ENCODE results near the gene KLHL22. TPM values are rescaled to one million over a fixed set of nuclear protein-coding genes. Genes with fewer than 3 reads are reported as not detected.

Gene KLHL22
- total RNA-seq, 2 experiments from 2014 or later: 24.1 to 27.7 TPM

DNA sequence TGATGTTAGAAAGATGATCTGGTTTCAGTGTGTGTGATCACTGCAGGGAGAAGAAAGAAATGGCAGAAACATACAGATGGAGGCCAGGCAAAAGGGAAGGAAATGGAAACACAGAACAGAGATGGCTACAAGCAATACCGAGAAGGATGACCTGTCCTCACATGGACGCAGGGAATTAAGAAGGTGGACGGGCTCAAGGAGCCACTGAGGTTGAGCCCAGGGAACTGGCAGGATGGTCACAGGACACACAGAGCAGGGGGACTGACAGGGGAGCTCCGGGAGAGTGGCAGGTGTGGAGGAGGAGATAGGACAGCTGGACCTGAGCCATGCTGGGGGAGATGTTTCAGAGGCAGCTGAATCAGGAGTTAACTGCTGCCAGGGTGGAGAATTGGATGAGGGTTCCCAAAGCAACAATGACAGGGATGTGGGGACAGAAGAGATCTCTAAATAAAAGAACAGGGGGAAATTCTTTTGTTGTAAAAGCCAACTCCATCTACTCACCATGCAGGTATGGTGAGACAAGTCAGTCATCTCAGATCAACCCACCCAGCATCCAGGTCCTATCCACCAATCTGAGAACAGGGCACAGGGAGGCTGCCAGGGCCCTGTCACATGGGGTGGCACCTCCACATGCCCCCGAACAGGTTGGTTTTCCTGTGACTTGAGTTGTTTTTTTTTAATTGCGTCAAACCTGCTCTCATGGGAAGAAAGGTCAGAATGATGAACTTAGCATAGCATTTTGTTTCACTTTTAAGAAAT is 26.3 kb downstream of the KLHL22 start:
- TF ChIP-seq, protein P1, sequence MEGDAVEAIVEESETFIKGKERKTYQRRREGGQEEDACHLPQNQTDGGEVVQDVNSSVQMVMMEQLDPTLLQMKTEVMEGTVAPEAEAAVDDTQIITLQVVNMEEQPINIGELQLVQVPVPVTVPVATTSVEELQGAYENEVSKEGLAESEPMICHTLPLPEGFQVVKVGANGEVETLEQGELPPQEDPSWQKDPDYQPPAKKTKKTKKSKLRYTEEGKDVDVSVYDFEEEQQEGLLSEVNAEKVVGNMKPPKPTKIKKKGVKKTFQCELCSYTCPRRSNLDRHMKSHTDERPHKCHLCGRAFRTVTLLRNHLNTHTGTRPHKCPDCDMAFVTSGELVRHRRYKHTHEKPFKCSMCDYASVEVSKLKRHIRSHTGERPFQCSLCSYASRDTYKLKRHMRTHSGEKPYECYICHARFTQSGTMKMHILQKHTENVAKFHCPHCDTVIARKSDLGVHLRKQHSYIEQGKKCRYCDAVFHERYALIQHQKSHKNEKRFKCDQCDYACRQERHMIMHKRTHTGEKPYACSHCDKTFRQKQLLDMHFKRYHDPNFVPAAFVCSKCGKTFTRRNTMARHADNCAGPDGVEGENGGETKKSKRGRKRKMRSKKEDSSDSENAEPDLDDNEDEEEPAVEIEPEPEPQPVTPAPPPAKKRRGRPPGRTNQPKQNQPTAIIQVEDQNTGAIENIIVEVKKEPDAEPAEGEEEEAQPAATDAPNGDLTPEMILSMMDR (IDR thresholded peaks at IDR 0.05): no peak
- peaks cover 48% of the 10 kb centered on the region for H3K4me1 Mint-ChIP-seq (ENCODE audit: low read depth)
- intact Hi-C loops (cut with DNase I, micrococcal nuclease): no loop called here
- no peak overlapping the region for H3K27ac ChIP-seq (ENCODE audit: low read depth in 1 of 2, low read length in 2 of 2)
- no peaks in the 10 kb centered on the region for H3K27me3 ChIP-seq (ENCODE audit: control insufficient read depth in 1 of 2, insufficient read depth in 2 of 2, low read length in 2 of 2)
- peak overlapping the region; percentile 74 for H3K27ac Mint-ChIP-seq
- peaks cover 36% of the 10 kb centered on the region for H3K36me3 Mint-ChIP-seq (ENCODE audit: low read depth)
- ChIA-PET POLR2A (interaction anchor here (1.1 kb wide), 1 partner anchor 26 kb away, joined by 4 read pairs; no protein-coding TSS in a partner anchor), CTCF (interaction anchor here (0.6 to 1.0 kb wide), 2 partner anchors 13 to 51 kb away, joined by 3 read pairs; no protein-coding TSS in a partner anchor)
- peaks cover 16% of the 10 kb centered on the region for H3K36me3 ChIP-seq (ENCODE audit: insufficient read depth, low read length)
- no peak overlapping the region for H3K4me3 ChIP-seq (ENCODE audit: low read length)
- ATAC-seq (ENCODE audit: poor library complexity) (peak; percentile 37), DNase-seq (peak in 1 of 14 experiments; percentile 54)
- no peaks in the 10 kb centered on the region for H3K9me3 Mint-ChIP-seq
- peaks cover 54% of the 10 kb centered on the region for H3K4me1 ChIP-seq (ENCODE audit: insufficient read depth, low read length)
- H3K9me3 ChIP-seq (ENCODE audit: control insufficient read depth in 1 of 2, insufficient read depth in 1 of 2, low read length in 2 of 2): no peaks in the 10 kb centered on the region
- no peak overlapping the region for H3K4me3 Mint-ChIP-seq
- no peaks in the 10 kb centered on the region for H3K27me3 Mint-ChIP-seq

DNA sequence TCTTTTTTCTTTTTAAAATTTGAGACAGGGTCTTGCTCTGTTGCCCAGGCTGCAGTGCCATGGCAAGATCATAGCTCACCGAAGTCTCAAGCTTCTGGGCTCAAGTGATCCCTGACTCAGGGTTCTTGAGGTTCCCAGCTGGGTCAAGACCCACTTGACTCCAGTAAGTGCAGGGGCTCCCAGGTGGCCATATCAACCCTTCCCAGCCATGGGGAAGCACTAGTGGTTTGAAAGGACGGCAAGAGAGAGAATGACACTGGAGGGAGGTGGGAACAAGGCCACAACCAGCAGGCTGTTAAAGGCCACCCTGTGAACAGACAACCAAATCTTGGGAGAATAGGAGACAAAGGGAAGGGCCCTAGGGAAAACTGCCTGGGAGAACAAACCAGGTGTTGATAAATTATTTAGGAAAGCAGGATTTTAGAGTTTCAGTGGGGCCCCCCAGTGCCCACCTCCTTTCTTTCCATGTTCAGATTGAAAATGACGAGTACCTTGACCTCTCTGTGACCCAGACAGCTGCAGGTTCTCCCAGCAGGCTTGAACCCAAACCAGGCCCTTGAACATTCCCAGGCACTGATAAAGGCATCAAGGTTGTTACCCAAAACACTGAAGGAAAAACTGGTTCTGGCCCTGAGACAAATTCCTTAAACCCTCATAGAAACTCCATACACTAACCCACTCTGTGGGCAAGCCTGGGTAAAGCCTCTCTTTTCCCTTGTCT is 28.8 kb downstream of the KLHL22 start:
- Mint-ChIP-seq H3K4me3 (no peak overlapping the region), H3K4me1 (ENCODE audit: low read depth) (peaks cover 60% of the 10 kb centered on the region), H3K27me3 (no peaks in the 10 kb centered on the region), H3K36me3 (ENCODE audit: low read depth) (peaks cover 39% of the 10 kb centered on the region), H3K9me3 (no peaks in the 10 kb centered on the region), H3K27ac (peak overlapping the region; percentile 96)
- ATAC-seq (ENCODE audit: poor library complexity) (no peak), DNase-seq (no peak)
- no peaks in the 10 kb centered on the region for H3K9me3 ChIP-seq (ENCODE audit: control insufficient read depth in 1 of 2, insufficient read depth in 1 of 2, low read length in 2 of 2)
- H3K4me3 ChIP-seq (ENCODE audit: low read length): no peak overlapping the region
- no peaks in the 10 kb centered on the region for H3K27me3 ChIP-seq (ENCODE audit: control insufficient read depth in 1 of 2, insufficient read depth in 2 of 2, low read length in 2 of 2)
- ChIA-PET CTCF (no interaction called here), POLR2A (no interaction called here)
- intact Hi-C loops (cut with DNase I, micrococcal nuclease): no loop called here
- peak overlapping the region in 1 of 2 donors; percentile 12 for H3K27ac ChIP-seq (ENCODE audit: low read depth in 1 of 2, low read length in 2 of 2)
- TF ChIP-seq, protein P1 (IDR thresholded peaks at IDR 0.05): no peak
- peaks cover 16% of the 10 kb centered on the region for H3K36me3 ChIP-seq (ENCODE audit: insufficient read depth, low read length)
- peaks cover 71% of the 10 kb centered on the region for H3K4me1 ChIP-seq (ENCODE audit: insufficient read depth, low read length)

DNA sequence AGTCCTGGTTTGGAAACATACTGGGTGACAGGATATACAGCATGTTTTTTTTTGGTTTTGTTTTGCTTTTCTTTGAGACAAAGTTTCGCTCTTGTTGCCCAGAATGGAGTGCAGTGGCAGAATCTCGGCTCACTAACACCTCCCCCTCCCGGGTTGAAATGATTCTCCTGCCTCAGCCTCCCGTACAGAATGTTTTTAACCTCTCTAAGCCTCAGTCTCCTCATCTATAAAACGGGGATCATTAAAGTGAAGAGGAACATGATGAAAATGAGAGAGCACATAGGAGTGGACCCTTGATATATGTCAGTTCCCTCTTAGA is 29.9 kb downstream of the KLHL22 start:
- H3K36me3 Mint-ChIP-seq (ENCODE audit: low read depth): peaks cover 35% of the 10 kb centered on the region
- TF ChIP-seq, protein P1 (IDR thresholded peaks at IDR 0.05): no peak
- H3K27me3 ChIP-seq (ENCODE audit: control insufficient read depth in 1 of 2, insufficient read depth in 2 of 2, low read length in 2 of 2): no peaks in the 10 kb centered on the region
- H3K9me3 Mint-ChIP-seq: no peaks in the 10 kb centered on the region
- no peaks in the 10 kb centered on the region for H3K27me3 Mint-ChIP-seq
- ATAC-seq (ENCODE audit: poor library complexity) (no peak), DNase-seq (peak in 4 of 14 experiments; percentile 24 to 44 (median 30))
- H3K4me1 ChIP-seq (ENCODE audit: insufficient read depth, low read length): peaks cover 75% of the 10 kb centered on the region
- ChIA-PET POLR2A (no interaction called here), CTCF (no interaction called here)
- H3K4me1 Mint-ChIP-seq (ENCODE audit: low read depth): peaks cover 64% of the 10 kb centered on the region
- peak overlapping the region; percentile 82 to 88 for H3K27ac ChIP-seq (ENCODE audit: low read depth in 1 of 2, low read length in 2 of 2)
- intact Hi-C loops (cut with DNase I, micrococcal nuclease): no loop called here
- peak overlapping the region; percentile 96 for H3K27ac Mint-ChIP-seq
- H3K4me3 ChIP-seq (ENCODE audit: low read length): no peak overlapping the region
- peak overlapping the region; percentile 73 for H3K4me3 Mint-ChIP-seq
- no peaks in the 10 kb centered on the region for H3K9me3 ChIP-seq (ENCODE audit: control insufficient read depth in 1 of 2, insufficient read depth in 1 of 2, low read length in 2 of 2)
- H3K36me3 ChIP-seq (ENCODE audit: insufficient read depth, low read length): peaks cover 8% of the 10 kb centered on the region
